Measurements from ENCODE around the gene SS18L1.

The SS18L1 gene

DNA sequence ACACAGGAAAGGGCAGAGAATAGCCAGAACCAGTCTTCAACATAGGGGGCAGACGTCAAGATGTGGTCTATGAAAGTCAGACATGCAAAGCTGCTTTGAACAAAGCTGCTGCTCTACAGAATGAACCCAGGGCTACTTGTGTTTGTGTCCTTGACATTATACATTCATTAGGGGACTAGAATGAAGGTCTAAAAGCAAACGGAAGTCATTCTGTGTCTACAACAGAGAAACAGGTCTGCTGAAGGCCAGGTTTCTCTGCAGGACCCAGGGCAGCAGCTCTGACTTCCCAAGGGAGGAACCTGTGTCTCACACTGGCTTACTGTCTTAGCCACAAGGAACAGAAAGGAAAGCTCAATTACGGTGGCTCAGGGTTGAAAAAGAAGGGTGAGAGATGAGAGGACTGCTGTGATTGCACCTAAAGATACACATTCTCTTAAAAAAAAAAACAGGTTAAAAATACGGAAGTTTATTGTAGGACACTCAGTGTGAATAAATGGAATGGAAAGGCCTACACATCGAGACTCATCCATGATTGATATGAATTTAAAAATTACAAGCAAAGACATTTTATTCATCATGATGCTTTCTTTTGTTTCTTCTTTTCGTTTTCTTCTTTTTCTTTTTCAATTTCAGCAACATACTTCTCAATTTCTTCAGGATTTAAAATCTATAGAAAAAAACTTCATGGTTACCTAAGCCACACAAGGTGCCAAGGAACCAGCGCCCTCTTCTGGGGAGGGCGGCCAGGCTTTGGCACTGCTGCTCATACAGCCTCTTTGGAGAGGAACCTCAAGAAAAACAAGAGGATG is 7.1 kb upstream of the SS18L1 start:
- no peak; the same call in 1 of the 2 replicates for TF ChIP-seq POLR2AphosphoS5 (IDR thresholded peaks at IDR 0.05; ENCODE audit: low read depth)
- TF ChIP-seq, protein P1, sequence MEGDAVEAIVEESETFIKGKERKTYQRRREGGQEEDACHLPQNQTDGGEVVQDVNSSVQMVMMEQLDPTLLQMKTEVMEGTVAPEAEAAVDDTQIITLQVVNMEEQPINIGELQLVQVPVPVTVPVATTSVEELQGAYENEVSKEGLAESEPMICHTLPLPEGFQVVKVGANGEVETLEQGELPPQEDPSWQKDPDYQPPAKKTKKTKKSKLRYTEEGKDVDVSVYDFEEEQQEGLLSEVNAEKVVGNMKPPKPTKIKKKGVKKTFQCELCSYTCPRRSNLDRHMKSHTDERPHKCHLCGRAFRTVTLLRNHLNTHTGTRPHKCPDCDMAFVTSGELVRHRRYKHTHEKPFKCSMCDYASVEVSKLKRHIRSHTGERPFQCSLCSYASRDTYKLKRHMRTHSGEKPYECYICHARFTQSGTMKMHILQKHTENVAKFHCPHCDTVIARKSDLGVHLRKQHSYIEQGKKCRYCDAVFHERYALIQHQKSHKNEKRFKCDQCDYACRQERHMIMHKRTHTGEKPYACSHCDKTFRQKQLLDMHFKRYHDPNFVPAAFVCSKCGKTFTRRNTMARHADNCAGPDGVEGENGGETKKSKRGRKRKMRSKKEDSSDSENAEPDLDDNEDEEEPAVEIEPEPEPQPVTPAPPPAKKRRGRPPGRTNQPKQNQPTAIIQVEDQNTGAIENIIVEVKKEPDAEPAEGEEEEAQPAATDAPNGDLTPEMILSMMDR (IDR thresholded peaks at IDR 0.05; ENCODE audit: insufficient read depth, low read length): peak; percentile 66
- H3K27ac ChIP-seq (replicated peaks): no peak overlapping the region
- DNase-seq (ENCODE audit: low read depth in 1 of 2, low spot score in 1 of 2): peak in 1 of 2 experiments; percentile 64
- H3K4me3 ChIP-seq (replicated peaks; ENCODE audit: insufficient read depth, low read length): no peak overlapping the region
- H3K27me3 ChIP-seq (ENCODE audit: insufficient read depth, poor library complexity, severe bottlenecking): no peaks in the 10 kb centered on the region

GRCh38 chr20:62137092-62137384 is 6.5 kb upstream of the SS18L1 start:
- no peak for DNase-seq (ENCODE audit: low read depth in 1 of 2, low spot score in 1 of 2)
- TF ChIP-seq, protein P1 (IDR thresholded peaks at IDR 0.05; ENCODE audit: insufficient read depth, low read length): no peak
- no peak for TF ChIP-seq SPI1 (IDR thresholded peaks at IDR 0.05; ENCODE audit: borderline replicate concordance, low read depth)
- TF ChIP-seq, protein P2, sequence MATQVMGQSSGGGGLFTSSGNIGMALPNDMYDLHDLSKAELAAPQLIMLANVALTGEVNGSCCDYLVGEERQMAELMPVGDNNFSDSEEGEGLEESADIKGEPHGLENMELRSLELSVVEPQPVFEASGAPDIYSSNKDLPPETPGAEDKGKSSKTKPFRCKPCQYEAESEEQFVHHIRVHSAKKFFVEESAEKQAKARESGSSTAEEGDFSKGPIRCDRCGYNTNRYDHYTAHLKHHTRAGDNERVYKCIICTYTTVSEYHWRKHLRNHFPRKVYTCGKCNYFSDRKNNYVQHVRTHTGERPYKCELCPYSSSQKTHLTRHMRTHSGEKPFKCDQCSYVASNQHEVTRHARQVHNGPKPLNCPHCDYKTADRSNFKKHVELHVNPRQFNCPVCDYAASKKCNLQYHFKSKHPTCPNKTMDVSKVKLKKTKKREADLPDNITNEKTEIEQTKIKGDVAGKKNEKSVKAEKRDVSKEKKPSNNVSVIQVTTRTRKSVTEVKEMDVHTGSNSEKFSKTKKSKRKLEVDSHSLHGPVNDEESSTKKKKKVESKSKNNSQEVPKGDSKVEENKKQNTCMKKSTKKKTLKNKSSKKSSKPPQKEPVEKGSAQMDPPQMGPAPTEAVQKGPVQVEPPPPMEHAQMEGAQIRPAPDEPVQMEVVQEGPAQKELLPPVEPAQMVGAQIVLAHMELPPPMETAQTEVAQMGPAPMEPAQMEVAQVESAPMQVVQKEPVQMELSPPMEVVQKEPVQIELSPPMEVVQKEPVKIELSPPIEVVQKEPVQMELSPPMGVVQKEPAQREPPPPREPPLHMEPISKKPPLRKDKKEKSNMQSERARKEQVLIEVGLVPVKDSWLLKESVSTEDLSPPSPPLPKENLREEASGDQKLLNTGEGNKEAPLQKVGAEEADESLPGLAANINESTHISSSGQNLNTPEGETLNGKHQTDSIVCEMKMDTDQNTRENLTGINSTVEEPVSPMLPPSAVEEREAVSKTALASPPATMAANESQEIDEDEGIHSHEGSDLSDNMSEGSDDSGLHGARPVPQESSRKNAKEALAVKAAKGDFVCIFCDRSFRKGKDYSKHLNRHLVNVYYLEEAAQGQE (IDR thresholded peaks at IDR 0.05; ENCODE audit: insufficient replicate concordance, low read depth): no peak
- TF ChIP-seq GABPA (IDR thresholded peaks at IDR 0.05; ENCODE audit: low read depth): no peak
- TF ChIP-seq POLR2AphosphoS5 (IDR thresholded peaks at IDR 0.05; ENCODE audit: low read depth): no peak
- H3K27me3 ChIP-seq (ENCODE audit: insufficient read depth, poor library complexity, severe bottlenecking): no peaks in the 10 kb centered on the region
- H3K27ac ChIP-seq (replicated peaks): no peak overlapping the region
- no peak overlapping the region for H3K4me3 ChIP-seq (replicated peaks; ENCODE audit: insufficient read depth, low read length)

- no peak overlapping the region for H3K4me3 ChIP-seq (replicated peaks; ENCODE audit: insufficient read depth, low read length)
- DNase-seq (ENCODE audit: low read depth in 1 of 2, low spot score in 1 of 2): no peak
- H3K27ac ChIP-seq (replicated peaks): no peak overlapping the region
- H3K27me3 ChIP-seq (ENCODE audit: insufficient read depth, poor library complexity, severe bottlenecking): no peaks in the 10 kb centered on the region
- TF ChIP-seq, protein P1 (IDR thresholded peaks at IDR 0.05; ENCODE audit: insufficient read depth, low read length): no peak
- TF ChIP-seq SPI1 (IDR thresholded peaks at IDR 0.05; ENCODE audit: borderline replicate concordance, low read depth) (no peak), GABPA (IDR thresholded peaks at IDR 0.05; ENCODE audit: low read depth) (no peak), POLR2AphosphoS5 (IDR thresholded peaks at IDR 0.05; ENCODE audit: low read depth) (peak; percentile 39; the same call in 1 of the 2 replicates)
- TF ChIP-seq, protein P2 (IDR thresholded peaks at IDR 0.05; ENCODE audit: insufficient replicate concordance, low read depth): no peak
Measured at GRCh38 chr20:62137478-62138203, 5.9 kb upstream of the SS18L1 start.
